ENCODE data around the gene PARD3.

Gene PARD3

GRCh38 chr10:34213193-34213804 is 601.8 kb downstream of the PARD3 start:
- DNase-seq (ENCODE audit: low spot score): no peak

GRCh38 chr10:34207343-34207742 is 607.8 kb downstream of the PARD3 start:
- DNase-seq (ENCODE audit: low spot score): no peak

- DNase-seq (ENCODE audit: low spot score): no peak
Observed at GRCh38 chr10:34206935-34207268, 608.2 kb downstream of the PARD3 start.

GRCh38 chr10:34206078-34206934 is 608.8 kb downstream of the PARD3 start:
- DNase-seq (ENCODE audit: low spot score): no peak

GRCh38 chr10:34205452-34205851 is 609.6 kb downstream of the PARD3 start:
- no peak for DNase-seq (ENCODE audit: low spot score)

GRCh38 chr10:34203966-34204630 is 611.0 kb downstream of the PARD3 start:
- DNase-seq (ENCODE audit: low spot score): no peak

- DNase-seq (ENCODE audit: low spot score): no peak
Observed at GRCh38 chr10:34200355-34200901, 614.7 kb downstream of the PARD3 start.

- DNase-seq (ENCODE audit: low spot score): no peak
Observed at GRCh38 chr10:34198953-34199352, 616.1 kb downstream of the PARD3 start.

- DNase-seq (ENCODE audit: low spot score): no peak
Observed at GRCh38 chr10:34196058-34196433, 619.0 kb downstream of the PARD3 start.

GRCh38 chr10:34195364-34196057 is 619.6 kb downstream of the PARD3 start:
- no peak for DNase-seq (ENCODE audit: low spot score)

GRCh38 chr10:34193931-34194626 is 621.0 kb downstream of the PARD3 start:
- no peak for DNase-seq (ENCODE audit: low spot score)

GRCh38 chr10:34192646-34193045 is 622.5 kb downstream of the PARD3 start:
- DNase-seq (ENCODE audit: low spot score): no peak

GRCh38 chr10:34191406-34191805 is 623.7 kb downstream of the PARD3 start:
- DNase-seq (ENCODE audit: low spot score): no peak

- DNase-seq (ENCODE audit: low spot score): no peak
Observed at GRCh38 chr10:34190580-34190979, 624.5 kb downstream of the PARD3 start.

GRCh38 chr10:34189830-34190229 is 625.3 kb downstream of the PARD3 start:
- no peak for DNase-seq (ENCODE audit: low spot score)

GRCh38 chr10:34188221-34188620 is 626.9 kb downstream of the PARD3 start:
- DNase-seq (ENCODE audit: low spot score): no peak

- no peak for DNase-seq (ENCODE audit: low spot score)
Observed at GRCh38 chr10:34187201-34187600, 627.9 kb downstream of the PARD3 start.

- DNase-seq (ENCODE audit: low spot score): no peak
Observed at GRCh38 chr10:34186745-34187144, 628.4 kb downstream of the PARD3 start.

- DNase-seq (ENCODE audit: low spot score): no peak
Observed at GRCh38 chr10:34185998-34186397, 629.1 kb downstream of the PARD3 start.

- DNase-seq (ENCODE audit: low spot score): peak; percentile 17
Observed at GRCh38 chr10:34184939-34185386, 630.1 kb downstream of the PARD3 start.

GRCh38 chr10:34184397-34184796 is 630.7 kb downstream of the PARD3 start:
- no peak for DNase-seq (ENCODE audit: low spot score)
